Measurements from ENCODE around the gene PCDHAC1. TPM values are rescaled to one million over a fixed set of nuclear protein-coding genes. Genes with fewer than 3 reads are reported as not detected.

The PCDHAC1 gene
- total and polyA plus RNA-seq, 12 donors: 0.10 to 1.4 (median 0.68) TPM

- H3K27me3 ChIP-seq: peaks cover 13% of the 10 kb centered on the region
- no peak for TF ChIP-seq CTCF (IDR thresholded peaks at IDR 0.05)
- TF ChIP-seq POLR2A (IDR thresholded peaks at IDR 0.05): no peak
- intact Hi-C loops (cut with DNase I): no loop called here
- no peak overlapping the region for H3K4me3 ChIP-seq
- H3K36me3 ChIP-seq (replicated peaks in 1 of 2): no peaks in the 10 kb centered on the region
- no peak overlapping the region for H3K27ac ChIP-seq
- no peak for DNase-seq
- no peaks in the 10 kb centered on the region for H3K9me3 ChIP-seq (replicated peaks in 1 of 3)
- 53 to 63% (median 58%) methylated on average over 4 of the region's 4 CpGs for WGBS, 4 donors
- no peaks in the 10 kb centered on the region for H3K4me1 ChIP-seq (replicated peaks in 1 of 2)
Observed at GRCh38 chr5:140923601-140924000, 2.5 kb upstream of the PCDHAC1 start.

GRCh38 chr5:140926443-140927227 lies 536 bp downstream of the PCDHAC1 start:
- H3K9me3 ChIP-seq (replicated peaks in 1 of 3): no peaks in the 10 kb centered on the region
- no peaks in the 10 kb centered on the region for H3K36me3 ChIP-seq (replicated peaks in 1 of 2)
- intact Hi-C loops (cut with DNase I): no loop called here
- TF ChIP-seq CTCF (IDR thresholded peaks at IDR 0.05) (peak; percentile 28 to 76 (median 59)), POLR2A (IDR thresholded peaks at IDR 0.05) (no peak)
- peaks cover 13% of the 10 kb centered on the region for H3K27me3 ChIP-seq
- 0 to 5% (median 2%) methylated on average over 10 to 74 of the region's 74 CpGs for WGBS, 4 donors
- peak; percentile 42 to 90 (median 68) for DNase-seq
- H3K4me1 ChIP-seq (replicated peaks in 1 of 2): no peaks in the 10 kb centered on the region
- H3K4me3 ChIP-seq: peak overlapping the region in 1 of 4 donors; percentile 53
- H3K27ac ChIP-seq: peak overlapping the region in 2 of 5 donors; percentile 41 to 53

GRCh38 chr5:140927228-140927573 lies 1.1 kb downstream of the PCDHAC1 start:
- Histone ChIP-seq H3K27me3 (peaks cover 13% of the 10 kb centered on the region), H3K4me1 (replicated peaks in 1 of 2) (no peaks in the 10 kb centered on the region), H3K27ac (peak overlapping the region in 2 of 5 donors; percentile 41 to 53), H3K36me3 (replicated peaks in 1 of 2) (no peaks in the 10 kb centered on the region), H3K9me3 (replicated peaks in 1 of 3) (no peaks in the 10 kb centered on the region), H3K4me3 (peak overlapping the region in 1 of 4 donors; percentile 53)
- 0 to 7% (median 4%) methylated on average over 5 to 26 of the region's 26 CpGs; no CpG with 5 or more reads in 1 of the 4 donors for WGBS, 4 donors
- intact Hi-C loops (cut with DNase I): no loop called here
- TF ChIP-seq CTCF (IDR thresholded peaks at IDR 0.05): no peak
- no peak for TF ChIP-seq POLR2A (IDR thresholded peaks at IDR 0.05)
- peak in 1 of 7 donors; percentile 3 for DNase-seq

GRCh38 chr5:140934964-140935606 lies 9.0 kb downstream of the PCDHAC1 start:
- 63 to 70% (median 66%) methylated on average over 4 of the region's 4 CpGs for WGBS, 4 donors
- TF ChIP-seq CTCF (IDR thresholded peaks at IDR 0.05) (no peak), POLR2A (IDR thresholded peaks at IDR 0.05) (no peak)
- H3K4me1 ChIP-seq (replicated peaks in 1 of 2): no peaks in the 10 kb centered on the region
- H3K27ac ChIP-seq: no peak overlapping the region
- intact Hi-C loops (cut with DNase I): no loop called here
- H3K9me3 ChIP-seq (replicated peaks in 1 of 3): no peaks in the 10 kb centered on the region
- H3K27me3 ChIP-seq: no peaks in the 10 kb centered on the region
- H3K4me3 ChIP-seq: no peak overlapping the region
- no peaks in the 10 kb centered on the region for H3K36me3 ChIP-seq (replicated peaks in 1 of 2)
- DNase-seq: no peak

All from adrenal gland (tissue), 12 donors.